Esophagus squamous epithelium (tissue), 5 donors: Measurements from ENCODE around the gene DIS3L2. TPM values are rescaled to one million over a fixed set of nuclear protein-coding genes. Genes with fewer than 3 reads are reported as not detected.
"Not testable (repeated sequence)": the region's sequence is repeated elsewhere in the genome, so short reads cannot be mapped to it uniquely, and the experiment has no call there.

Source experiments
- DNase-seq: peaks from one replicate; lab custom pipeline; 2025; lab: John Stamatoyannopoulos, UW
- H3K27ac ChIP-seq, 4 donors: fragments of 200-600 bp; sonication (generic); one replicate each; pipeline ENCODE4 v1.5.1; 2016 to 2019; ENCODE audit warnings: mild to moderate bottlenecking in 1 of 4
- H3K27me3 ChIP-seq, 4 donors: fragments of 200-600 bp; sonication (generic); 1 replicate in 3 of 4; 2 replicates in 1 of 4; pipeline versions ENCODE4 v1.5.1 to v1.6.0; 2017 to 2021; ENCODE audit warnings: antibody characterized with exemption in 1 of 4
- H3K36me3 ChIP-seq, 3 donors: fragments of 200-600 bp; sonication (generic); one replicate each; pipeline ENCODE4 v1.5.1; 2016 to 2019
- H3K4me1 ChIP-seq, 3 donors: fragments of 200-600 bp; sonication (generic); one replicate each; pipeline ENCODE4 v1.5.1; 2017 to 2019
- H3K4me3 ChIP-seq, 4 donors: fragments of 200-600 bp; sonication (generic); 1 replicate in 3 of 4; 2 replicates in 1 of 4; pipeline ENCODE4 v1.5.1; 2016 to 2019; ENCODE audit warnings: mild to moderate bottlenecking in 2 of 4, moderate library complexity in 1 of 4
- H3K9me3 ChIP-seq, 3 donors: fragments of 200-600 bp; sonication (generic); one replicate each; pipeline ENCODE4 v1.5.1; 2016 to 2019
- POLR2A ChIP-seq, 4 donors: fragments of 450-650 bp; IDR thresholded peaks; one replicate each; pipeline ENCODE4 v1.6.1; 2017; ENCODE audit warnings: antibody characterized with exemption in 4 of 4, mild to moderate bottlenecking in 4 of 4, moderate library complexity in 3 of 4
- WGBS, 2 donors: methylation state at CpG; one replicate each; pipeline ENCODE4 v1.1.5; 2018; 5-methylcytosine and 5-hydroxymethylcytosine counted together
- intact Hi-C: fragments of 100-400 bp; cut with DNase I; formaldehyde crosslinking; loops from one replicate; pipeline ENCODE4 v1.15.0; 2022
- total RNA-seq, 4 donors: library from RNA; depleted of rRNA; stranded (reverse); fragments of >200 nt; gene quantifications; one replicate each; pipeline ENCODE4 v1.1.0, GENCODE V29; 2016
- TF ChIP-seq, protein P1 (sequence below), 6 experiments: fragments of 450-650 bp in 4 of 6; fragments of 200-600 bp in 2 of 6; sonication (generic) in 2 of 6; IDR thresholded peaks; one replicate each; pipeline ENCODE4 v1.5.1; 2016 to 2019; ENCODE audit warnings: antibody characterized with exemption in 6 of 6, mild to moderate bottlenecking in 4 of 6, moderate library complexity in 4 of 6
- donor health status: DM: yes; HTN: yes; CAD: no.

Gene DIS3L2
- total RNA-seq, 4 donors from 2014 or later = 14.5 to 42.8 (median 32.4) TPM

- no peaks in the 10 kb centered on the region for H3K9me3 ChIP-seq
- intact Hi-C loops = no loop called here
- H3K27ac ChIP-seq = no peak overlapping the region
- H3K4me3 ChIP-seq = no peak overlapping the region
- no peaks in the 10 kb centered on the region for H3K4me1 ChIP-seq
- no peaks in the 10 kb centered on the region for H3K36me3 ChIP-seq
- no peak for DNase-seq
- 69 to 88% methylated on average over 8 of the region's 17 CpGs for WGBS, 2 donors
- H3K27me3 ChIP-seq = peaks cover 0 to 55% (median 2%) of the 10 kb centered on the region in 4 donors
- TF ChIP-seq, protein P1, sequence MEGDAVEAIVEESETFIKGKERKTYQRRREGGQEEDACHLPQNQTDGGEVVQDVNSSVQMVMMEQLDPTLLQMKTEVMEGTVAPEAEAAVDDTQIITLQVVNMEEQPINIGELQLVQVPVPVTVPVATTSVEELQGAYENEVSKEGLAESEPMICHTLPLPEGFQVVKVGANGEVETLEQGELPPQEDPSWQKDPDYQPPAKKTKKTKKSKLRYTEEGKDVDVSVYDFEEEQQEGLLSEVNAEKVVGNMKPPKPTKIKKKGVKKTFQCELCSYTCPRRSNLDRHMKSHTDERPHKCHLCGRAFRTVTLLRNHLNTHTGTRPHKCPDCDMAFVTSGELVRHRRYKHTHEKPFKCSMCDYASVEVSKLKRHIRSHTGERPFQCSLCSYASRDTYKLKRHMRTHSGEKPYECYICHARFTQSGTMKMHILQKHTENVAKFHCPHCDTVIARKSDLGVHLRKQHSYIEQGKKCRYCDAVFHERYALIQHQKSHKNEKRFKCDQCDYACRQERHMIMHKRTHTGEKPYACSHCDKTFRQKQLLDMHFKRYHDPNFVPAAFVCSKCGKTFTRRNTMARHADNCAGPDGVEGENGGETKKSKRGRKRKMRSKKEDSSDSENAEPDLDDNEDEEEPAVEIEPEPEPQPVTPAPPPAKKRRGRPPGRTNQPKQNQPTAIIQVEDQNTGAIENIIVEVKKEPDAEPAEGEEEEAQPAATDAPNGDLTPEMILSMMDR (IDR thresholded peaks at IDR 0.05) = no peak
- TF ChIP-seq POLR2A (IDR thresholded peaks at IDR 0.05) = no peak
These were observed 416.6 kb downstream of the DIS3L2 start for GRCh38 chr2:232377841-232378734.

DNA sequence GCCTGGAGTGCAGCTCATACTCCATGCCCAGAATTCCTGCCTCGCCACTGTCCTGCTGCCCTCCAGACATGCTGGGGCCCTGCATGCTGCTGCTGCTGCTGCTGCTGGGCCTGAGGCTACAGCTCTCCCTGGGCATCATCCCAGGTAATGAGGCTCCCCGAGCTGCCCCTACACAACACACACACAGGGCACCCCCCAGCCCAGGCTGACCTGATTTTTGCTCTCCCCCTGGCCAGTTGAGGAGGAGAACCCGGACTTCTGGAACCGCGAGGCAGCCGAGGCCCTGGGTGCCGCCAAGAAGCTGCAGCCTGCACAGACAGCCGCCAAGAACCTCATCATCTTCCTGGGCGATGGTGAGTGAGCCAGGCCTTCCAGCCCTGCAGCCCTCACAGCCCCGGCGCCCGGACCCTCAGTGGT, 417.2 kb downstream of the DIS3L2 start, which contains the start of gene ALPP:
TSS of gene ALPP (plus strand) at position 17 of the 417 bp plus-strand sequence. CDS start at position 69, 52 bp downstream.
- H3K4me3 ChIP-seq, H3K9me3 ChIP-seq, H3K27ac ChIP-seq, intact Hi-C loops, DNase-seq, H3K36me3 ChIP-seq, H3K4me1 ChIP-seq: not testable (repeated sequence)
- H3K27me3 ChIP-seq = peaks cover 0 to 62% (median 2%) of the 10 kb centered on the region in 4 donors
- 85 to 100% methylated on average over 1 to 4 of the region's 12 CpGs for WGBS, 2 donors

GRCh38 chr2:232379610-232380590, 418.4 kb downstream of the DIS3L2 start:
- H3K36me3 ChIP-seq, H3K4me1 ChIP-seq, H3K4me3 ChIP-seq, intact Hi-C loops, DNase-seq, H3K27ac ChIP-seq, H3K9me3 ChIP-seq: not testable (repeated sequence)
- peaks cover 0 to 73% (median 2%) of the 10 kb centered on the region in 4 donors for H3K27me3 ChIP-seq
- WGBS, 2 donors = 75 to 81% methylated on average over 8 to 9 of the region's 41 CpGs

DNA sequence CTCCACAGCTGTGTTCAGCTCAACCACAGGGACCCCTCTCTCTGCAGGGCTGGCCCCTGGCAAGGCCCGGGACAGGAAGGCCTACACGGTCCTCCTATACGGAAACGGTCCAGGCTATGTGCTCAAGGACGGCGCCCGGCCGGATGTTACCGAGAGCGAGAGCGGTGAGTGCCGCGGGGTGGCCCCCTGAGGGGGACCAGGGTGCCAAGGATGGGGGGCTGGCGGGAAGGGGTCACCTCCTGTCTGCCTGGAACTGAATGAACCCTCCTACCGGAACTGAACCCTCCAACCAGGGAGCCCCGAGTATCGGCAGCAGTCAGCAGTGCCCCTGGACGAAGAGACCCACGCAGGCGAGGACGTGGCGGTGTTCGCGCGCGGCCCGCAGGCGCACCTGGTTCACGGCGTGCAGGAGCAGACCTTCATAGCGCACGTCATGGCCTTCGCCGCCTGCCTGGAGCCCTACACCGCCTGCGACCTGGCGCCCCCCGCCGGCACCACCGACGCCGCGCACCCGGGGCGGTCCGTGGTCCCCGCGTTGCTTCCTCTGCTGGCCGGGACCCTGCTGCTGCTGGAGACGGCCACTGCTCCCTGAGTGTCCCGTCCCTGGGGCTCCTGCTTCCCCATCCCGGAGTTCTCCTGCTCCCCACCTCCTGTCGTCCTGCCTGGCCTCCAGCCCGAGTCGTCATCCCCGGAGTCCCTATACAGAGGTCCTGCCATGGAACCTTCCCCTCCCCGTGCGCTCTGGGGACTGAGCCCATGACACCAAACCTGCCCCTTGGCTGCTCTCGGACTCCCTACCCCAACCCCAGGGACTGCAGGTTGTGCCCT, 419.9 kb downstream of the DIS3L2 start:
- H3K9me3 ChIP-seq, H3K4me1 ChIP-seq, H3K36me3 ChIP-seq, intact Hi-C loops, H3K27ac ChIP-seq, H3K4me3 ChIP-seq, DNase-seq: not testable (repeated sequence)
- 14 to 45% methylated on average over 12 to 13 of the region's 59 CpGs for WGBS, 2 donors
- H3K27me3 ChIP-seq = peaks cover 0 to 85% (median 6%) of the 10 kb centered on the region in 4 donors

DNA sequence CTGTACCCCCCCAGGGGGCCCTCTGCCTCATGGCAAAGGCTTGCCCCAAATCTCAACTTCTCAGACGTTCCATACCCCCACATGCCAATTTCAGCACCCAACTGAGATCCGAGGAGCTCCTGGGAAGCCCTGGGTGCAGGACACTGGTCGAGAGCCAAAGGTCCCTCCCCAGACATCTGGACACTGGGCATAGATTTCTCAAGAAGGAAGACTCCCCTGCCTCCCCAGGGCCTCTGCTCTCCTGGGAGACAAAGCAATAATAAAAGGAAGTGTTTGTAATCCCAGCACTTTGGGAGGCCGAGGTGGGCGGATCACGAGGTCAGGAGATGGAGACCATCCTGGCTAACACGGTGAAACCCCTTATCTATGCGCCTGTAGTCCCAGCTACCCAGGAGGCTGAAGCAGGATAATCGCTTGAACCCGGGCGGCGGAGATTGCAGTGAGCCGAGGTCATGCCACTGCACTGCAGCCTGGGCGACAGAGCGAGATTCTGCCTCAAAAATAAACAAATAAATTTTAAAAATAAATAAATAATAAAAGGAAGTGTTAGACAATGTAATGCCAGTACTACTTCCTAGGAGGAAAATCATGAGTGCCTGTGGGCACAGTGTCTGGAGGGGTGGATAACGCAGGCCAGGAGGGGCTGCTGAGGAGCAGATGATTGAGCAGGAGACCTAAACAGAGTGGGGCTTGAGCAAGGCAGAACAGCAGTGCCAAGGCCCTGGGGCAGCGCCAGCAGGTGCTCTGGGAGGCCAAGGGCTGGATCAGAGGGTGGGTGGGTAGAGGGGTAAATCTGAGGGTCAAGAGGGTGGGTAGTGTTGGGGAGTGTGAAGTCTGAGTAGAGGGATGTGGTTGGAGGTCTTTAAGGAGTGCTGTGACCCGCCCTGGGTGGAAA, 421.1 kb downstream of the DIS3L2 start:
- no peaks in the 10 kb centered on the region for H3K9me3 ChIP-seq
- H3K27ac ChIP-seq = no peak overlapping the region
- no peaks in the 10 kb centered on the region for H3K36me3 ChIP-seq
- H3K27me3 ChIP-seq = peaks cover 10 to 94% (median 16%) of the 10 kb centered on the region in 4 donors
- H3K4me3 ChIP-seq = no peak overlapping the region
- intact Hi-C loops = no loop called here
- H3K4me1 ChIP-seq = peaks cover 2 to 14% (median 3%) of the 10 kb centered on the region in 3 donors
- 53 to 57% methylated on average over 15 of the region's 18 CpGs for WGBS, 2 donors
- TF ChIP-seq, protein P1 (IDR thresholded peaks at IDR 0.05) = no peak
- TF ChIP-seq POLR2A (IDR thresholded peaks at IDR 0.05) = no peak
- DNase-seq = no peak
